HEK293 (cell line): ENCODE measurements around the gene MT1A.

Experiments
- CTCF ChIA-PET: fragments of 350-600 bp; formaldehyde crosslinking; extraction: SDS; loops from one replicate; lab custom pipeline; 2021; ENCODE audit warnings: antibody characterized with exemption; lab: Yijun Ruan, JAX
- POLR2A ChIA-PET: fragments of 300-600 bp; formaldehyde crosslinking; extraction: SDS; loops from one replicate; lab custom pipeline; 2020; ENCODE audit warnings: antibody characterized with exemption, inconsistent platforms; lab: Yijun Ruan, JAX
- H3K27ac ChIP-seq: fragments of 200-500 bp; sonication (Bioruptor generic); 2 replicates; pipeline ENCODE4 v1.5.1; 2014; ENCODE audit warnings: low read depth, low read length, control low read depth, inconsistent platforms; ENCODE audit errors: extremely low read depth
- H3K36me3 ChIP-seq, 2 experiments: fragments of 200-500 bp in 1 of 2; sonication (Bioruptor generic) in 1 of 2; 1 replicate in 1 of 2; 2 replicates in 1 of 2; pipeline ENCODE4 v1.5.1; 2014 to 2017; ENCODE audit warnings: inconsistent platforms in 2 of 2, low read length in 2 of 2; ENCODE audit not compliant: control insufficient read depth in 2 of 2, insufficient read depth in 1 of 2
- H3K4me1 ChIP-seq: fragments of 200-500 bp; sonication (Bioruptor generic); 2 replicates; pipeline ENCODE4 v1.5.1; 2014; ENCODE audit warnings: mild to moderate bottlenecking, low read length, inconsistent platforms; ENCODE audit not compliant: control insufficient read depth, insufficient read depth
- H3K4me3 ChIP-seq: 2 replicates; pipeline ENCODE4 v1.5.1; 2011; ENCODE audit warnings: low read depth, mild to moderate bottlenecking, control low read depth, low read length, moderate library complexity
- H3K9me3 ChIP-seq: fragments of 200-500 bp; sonication (Bioruptor generic); 2 replicates; pipeline ENCODE4 v1.5.1; 2014; ENCODE audit warnings: low read depth, low read length, inconsistent platforms; ENCODE audit not compliant: control insufficient read depth, insufficient read depth
- BCL11A ChIP-seq: fragments of 450-650 bp; formaldehyde crosslinking; IDR thresholded peaks from 2 replicates; pipeline ENCODE4 v1.5.1; 2016; ENCODE audit warnings: low read depth, missing biosample characterization, missing genetic modification characterization
- BCL11B ChIP-seq: fragments of 450-650 bp; formaldehyde crosslinking; IDR thresholded peaks from 2 replicates; pipeline ENCODE4 v1.5.1; 2016; ENCODE audit warnings: low read depth, missing biosample characterization, missing genetic modification characterization
- PRDM2 ChIP-seq: fragments of 450-650 bp; formaldehyde crosslinking; IDR thresholded peaks from 2 replicates; pipeline ENCODE4 v1.5.1; 2016; ENCODE audit warnings: missing biosample characterization, missing genetic modification characterization, borderline replicate concordance
- ZBTB49 ChIP-seq: fragments of 450-650 bp; formaldehyde crosslinking; IDR thresholded peaks from 2 replicates; pipeline ENCODE4 v1.5.1; 2016; ENCODE audit warnings: missing biosample characterization, missing genetic modification characterization, low read depth
- ZFP3 ChIP-seq: fragments of 450-650 bp; formaldehyde crosslinking; IDR thresholded peaks from 2 replicates; pipeline ENCODE4 v1.5.1; 2016; ENCODE audit warnings: low read depth, missing biosample characterization, missing genetic modification characterization
- ZFP41 ChIP-seq: fragments of 450-650 bp; formaldehyde crosslinking; IDR thresholded peaks from 2 replicates; pipeline ENCODE4 v1.5.1; 2016; ENCODE audit warnings: missing biosample characterization, missing genetic modification characterization, borderline replicate concordance
- ZNF184 ChIP-seq: fragments of 450-650 bp; IDR thresholded peaks from 2 replicates; pipeline ENCODE4 v1.5.1; 2018; ENCODE audit warnings: missing biosample characterization, mild to moderate bottlenecking, missing genetic modification characterization
- ZNF214 ChIP-seq: fragments of 450-650 bp; formaldehyde crosslinking; IDR thresholded peaks from 2 replicates; pipeline ENCODE4 v1.5.1; 2017; ENCODE audit warnings: missing biosample characterization, mild to moderate bottlenecking, missing genetic modification characterization, borderline replicate concordance
- ZNF221 ChIP-seq: fragments of 450-650 bp; formaldehyde crosslinking; IDR thresholded peaks from 2 replicates; pipeline ENCODE4 v1.5.1; 2017; ENCODE audit warnings: missing biosample characterization, missing genetic modification characterization, borderline replicate concordance
- ZNF266 ChIP-seq: fragments of 450-650 bp; formaldehyde crosslinking; IDR thresholded peaks from 2 replicates; pipeline ENCODE4 v1.5.1; 2016; ENCODE audit warnings: missing biosample characterization, missing genetic modification characterization, low read depth
- ZNF792 ChIP-seq: fragments of 450-650 bp; formaldehyde crosslinking; IDR thresholded peaks from 2 replicates; pipeline ENCODE4 v1.5.1; 2016; ENCODE audit warnings: missing biosample characterization, missing genetic modification characterization
- TF ChIP-seq, protein P1 (sequence below): fragments of 450-650 bp; formaldehyde crosslinking; conservative IDR thresholded peaks from 2 replicates; pipeline ENCODE4 v1.5.1; 2016; ENCODE audit warnings: low read depth, missing biosample characterization, missing genetic modification characterization

MT1A gene

GRCh38 chr16:56652600-56652999, 14.1 kb downstream of the MT1A start:
- H3K4me3 ChIP-seq: no peak overlapping the region
- ChIA-PET POLR2A (no interaction called here), CTCF (no interaction called here)
- H3K36me3 ChIP-seq: no peaks in the 10 kb centered on the region
- no peaks in the 10 kb centered on the region; the same call in 1 of the 2 replicates for H3K4me1 ChIP-seq
- no peaks in the 10 kb centered on the region for H3K9me3 ChIP-seq
- no peak overlapping the region for H3K27ac ChIP-seq
- no peak for TF ChIP-seq PRDM2
- no peak for TF ChIP-seq ZNF184 (tag by site-specific recombination)
- TF ChIP-seq BCL11B: no peak
- TF ChIP-seq, protein P1, sequence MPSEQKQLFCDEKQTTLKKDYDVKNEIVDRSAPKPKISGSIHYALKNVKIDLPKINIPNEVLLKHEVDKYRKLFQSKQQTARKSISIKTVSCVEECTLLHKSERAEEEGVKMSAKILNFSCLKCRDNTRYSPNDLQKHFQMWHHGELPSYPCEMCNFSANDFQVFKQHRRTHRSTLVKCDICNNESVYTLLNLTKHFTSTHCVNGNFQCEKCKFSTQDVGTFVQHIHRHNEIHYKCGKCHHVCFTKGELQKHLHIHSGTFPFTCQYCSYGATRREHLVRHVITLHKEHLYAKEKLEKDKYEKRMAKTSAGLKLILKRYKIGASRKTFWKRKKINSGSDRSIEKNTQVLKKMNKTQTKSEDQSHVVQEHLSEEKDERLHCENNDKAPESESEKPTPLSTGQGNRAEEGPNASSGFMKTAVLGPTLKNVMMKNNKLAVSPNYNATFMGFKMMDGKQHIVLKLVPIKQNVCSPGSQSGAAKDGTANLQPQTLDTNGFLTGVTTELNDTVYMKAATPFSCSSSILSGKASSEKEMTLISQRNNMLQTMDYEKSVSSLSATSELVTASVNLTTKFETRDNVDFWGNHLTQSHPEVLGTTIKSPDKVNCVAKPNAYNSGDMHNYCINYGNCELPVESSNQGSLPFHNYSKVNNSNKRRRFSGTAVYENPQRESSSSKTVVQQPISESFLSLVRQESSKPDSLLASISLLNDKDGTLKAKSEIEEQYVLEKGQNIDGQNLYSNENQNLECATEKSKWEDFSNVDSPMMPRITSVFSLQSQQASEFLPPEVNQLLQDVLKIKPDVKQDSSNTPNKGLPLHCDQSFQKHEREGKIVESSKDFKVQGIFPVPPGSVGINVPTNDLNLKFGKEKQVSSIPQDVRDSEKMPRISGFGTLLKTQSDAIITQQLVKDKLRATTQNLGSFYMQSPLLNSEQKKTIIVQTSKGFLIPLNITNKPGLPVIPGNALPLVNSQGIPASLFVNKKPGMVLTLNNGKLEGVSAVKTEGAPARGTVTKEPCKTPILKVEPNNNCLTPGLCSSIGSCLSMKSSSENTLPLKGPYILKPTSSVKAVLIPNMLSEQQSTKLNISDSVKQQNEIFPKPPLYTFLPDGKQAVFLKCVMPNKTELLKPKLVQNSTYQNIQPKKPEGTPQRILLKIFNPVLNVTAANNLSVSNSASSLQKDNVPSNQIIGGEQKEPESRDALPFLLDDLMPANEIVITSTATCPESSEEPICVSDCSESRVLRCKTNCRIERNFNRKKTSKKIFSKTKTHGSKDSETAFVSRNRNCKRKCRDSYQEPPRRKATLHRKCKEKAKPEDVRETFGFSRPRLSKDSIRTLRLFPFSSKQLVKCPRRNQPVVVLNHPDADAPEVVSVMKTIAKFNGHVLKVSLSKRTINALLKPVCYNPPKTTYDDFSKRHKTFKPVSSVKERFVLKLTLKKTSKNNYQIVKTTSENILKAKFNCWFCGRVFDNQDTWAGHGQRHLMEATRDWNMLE (tag by site-specific recombination): no peak
- no peak for TF ChIP-seq ZBTB49 (tag by site-specific recombination)
- no peak for TF ChIP-seq ZNF266 (tag by site-specific recombination)
- no peak for TF ChIP-seq ZNF221
- no peak for TF ChIP-seq BCL11A (tag by site-specific recombination)
- TF ChIP-seq ZFP3 (tag by site-specific recombination): no peak
- TF ChIP-seq ZNF214 (tag by site-specific recombination): no peak
- no peak for TF ChIP-seq ZNF792 (tag by site-specific recombination)
- TF ChIP-seq ZFP41 (tag by site-specific recombination): no peak
